H1 (cell line): ENCODE results near the gene RGR.

Source experiments
- BCL11A ChIP-seq, 2 experiments: IDR thresholded peaks; one replicate each; pipeline ENCODE4 v1.6.1; 2011; ENCODE audit warnings: low read depth in 2 of 2, low read length in 2 of 2, mild to moderate bottlenecking in 2 of 2
- CBX5 ChIP-seq: fragments of 300-800, 300-1000 bp; sonication (generic); IDR thresholded peaks from 2 replicates; pipeline ENCODE4 v1.7.1; 2016; ENCODE audit warnings: antibody characterized with exemption, low read length, low read depth
- CEBPB ChIP-seq: IDR thresholded peaks from 2 replicates; pipeline ENCODE4 v1.6.1; 2012; ENCODE audit warnings: low read depth, low read length
- EP300 ChIP-seq, 2 experiments: IDR thresholded peaks; 1 replicate in 1 of 2; 2 replicates in 1 of 2; pipeline ENCODE4 v1.6.1; 2011 to 2012; ENCODE audit warnings: low read depth in 2 of 2, low read length in 2 of 2, mild to moderate bottlenecking in 2 of 2, borderline replicate concordance in 1 of 2, inconsistent platforms in 1 of 2, moderate library complexity in 1 of 2
- GABPA ChIP-seq: IDR thresholded peaks from 2 replicates; pipeline ENCODE4 v1.6.1; 2011; ENCODE audit warnings: mild to moderate bottlenecking, low read length, moderate library complexity, borderline replicate concordance; ENCODE audit not compliant: insufficient read depth
- KDM1A ChIP-seq: fragments of 200-600, 300-600 bp; sonication (generic); IDR thresholded peaks from 2 replicates; pipeline ENCODE4 v1.7.1; 2016; ENCODE audit warnings: mild to moderate bottlenecking, low read length, borderline replicate concordance
- NANOG ChIP-seq: IDR thresholded peaks from 2 replicates; pipeline ENCODE4 v1.6.1; 2011; ENCODE audit warnings: low read length, low read depth, mild to moderate bottlenecking, inconsistent platforms; ENCODE audit not compliant: insufficient read depth, poor library complexity, severe bottlenecking
- POLR2A ChIP-seq, 2 experiments: IDR thresholded peaks; 1 replicate in 1 of 2; 2 replicates in 1 of 2; pipeline ENCODE4 v1.6.1; 2011; ENCODE audit warnings: low read depth in 2 of 2, low read length in 2 of 2, mild to moderate bottlenecking in 2 of 2; ENCODE audit errors: control extremely low read depth in 1 of 2
- SP2 ChIP-seq: IDR thresholded peaks from 2 replicates; pipeline ENCODE4 v1.6.1; 2012; ENCODE audit warnings: mild to moderate bottlenecking, low read length, inconsistent platforms
- TCF12 ChIP-seq: IDR thresholded peaks from 2 replicates; pipeline ENCODE4 v1.6.1; 2011; ENCODE audit warnings: low read depth, mild to moderate bottlenecking, low read length
- USF2 ChIP-seq: IDR thresholded peaks from 2 replicates; pipeline ENCODE4 v1.6.1; 2011; ENCODE audit warnings: low read length, improper control_type of control experiment
- YY1 ChIP-seq: IDR thresholded peaks from 2 replicates; pipeline ENCODE4 v1.6.1; 2011; ENCODE audit warnings: low read depth, mild to moderate bottlenecking, low read length
- TF ChIP-seq, protein P1 (sequence below), 3 experiments: IDR thresholded peaks; 1 replicate in 2 of 3; 2 replicates in 1 of 3; pipeline versions ENCODE4 v1.5.1 to v1.6.1; 2011; ENCODE audit warnings: low read length in 3 of 3, mild to moderate bottlenecking in 3 of 3, inconsistent platforms in 2 of 3, low read depth in 1 of 3, moderate library complexity in 1 of 3; ENCODE audit not compliant: insufficient read depth in 1 of 3; ENCODE audit errors: control extremely low read depth in 1 of 3
- TF ChIP-seq, protein P2 (sequence below): IDR thresholded peaks from 2 replicates; pipeline ENCODE4 v1.6.1; 2012; ENCODE audit warnings: inconsistent platforms

GRCh38 chr10:84258034-84258695 is 13.3 kb downstream of the RGR start:
- TF ChIP-seq YY1 (no peak), SP2 (no peak), USF2 (no peak), KDM1A (no peak), TCF12 (no peak), CBX5 (no peak), POLR2A (IDR thresholded peaks at IDR 0.05; ENCODE audit: control extremely low read depth in 1 of 2, low read depth in 2 of 2, low read length in 2 of 2) (no peak), GABPA (no peak), CEBPB (no peak), EP300 (IDR thresholded peaks at IDR 0.05; ENCODE audit: borderline replicate concordance in 1 of 2, low read depth in 2 of 2, low read length in 2 of 2) (no peak), NANOG (no peak), BCL11A (IDR thresholded peaks at IDR 0.05; ENCODE audit: low read depth in 2 of 2, low read length in 2 of 2) (no peak)
- TF ChIP-seq, protein P1, sequence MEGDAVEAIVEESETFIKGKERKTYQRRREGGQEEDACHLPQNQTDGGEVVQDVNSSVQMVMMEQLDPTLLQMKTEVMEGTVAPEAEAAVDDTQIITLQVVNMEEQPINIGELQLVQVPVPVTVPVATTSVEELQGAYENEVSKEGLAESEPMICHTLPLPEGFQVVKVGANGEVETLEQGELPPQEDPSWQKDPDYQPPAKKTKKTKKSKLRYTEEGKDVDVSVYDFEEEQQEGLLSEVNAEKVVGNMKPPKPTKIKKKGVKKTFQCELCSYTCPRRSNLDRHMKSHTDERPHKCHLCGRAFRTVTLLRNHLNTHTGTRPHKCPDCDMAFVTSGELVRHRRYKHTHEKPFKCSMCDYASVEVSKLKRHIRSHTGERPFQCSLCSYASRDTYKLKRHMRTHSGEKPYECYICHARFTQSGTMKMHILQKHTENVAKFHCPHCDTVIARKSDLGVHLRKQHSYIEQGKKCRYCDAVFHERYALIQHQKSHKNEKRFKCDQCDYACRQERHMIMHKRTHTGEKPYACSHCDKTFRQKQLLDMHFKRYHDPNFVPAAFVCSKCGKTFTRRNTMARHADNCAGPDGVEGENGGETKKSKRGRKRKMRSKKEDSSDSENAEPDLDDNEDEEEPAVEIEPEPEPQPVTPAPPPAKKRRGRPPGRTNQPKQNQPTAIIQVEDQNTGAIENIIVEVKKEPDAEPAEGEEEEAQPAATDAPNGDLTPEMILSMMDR (IDR thresholded peaks at IDR 0.05; ENCODE audit: control extremely low read depth in 1 of 3, insufficient read depth in 1 of 3, low read depth in 1 of 3, low read length in 3 of 3), result no peak
- TF ChIP-seq, protein P2, sequence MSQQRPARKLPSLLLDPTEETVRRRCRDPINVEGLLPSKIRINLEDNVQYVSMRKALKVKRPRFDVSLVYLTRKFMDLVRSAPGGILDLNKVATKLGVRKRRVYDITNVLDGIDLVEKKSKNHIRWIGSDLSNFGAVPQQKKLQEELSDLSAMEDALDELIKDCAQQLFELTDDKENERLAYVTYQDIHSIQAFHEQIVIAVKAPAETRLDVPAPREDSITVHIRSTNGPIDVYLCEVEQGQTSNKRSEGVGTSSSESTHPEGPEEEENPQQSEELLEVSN, result no peak
